GM20000 (cell line): ENCODE data around the gene RTP5.
"Not testable (repeated sequence)": the region's sequence is repeated elsewhere in the genome, so short reads cannot be mapped to it uniquely, and the experiment has no call there.

Source experiments
- DNase-seq: peaks from one replicate; pipeline ENCODE4 v3.0.0; 2012; ENCODE audit warnings: low spot score
- CTCF ChIP-seq: IDR thresholded peaks from 2 replicates; pipeline ENCODE4 v1.5.1; 2012; ENCODE audit warnings: mild to moderate bottlenecking, control low read depth; ENCODE audit errors: extremely low read depth, missing control alignments

Gene RTP5

GRCh38 chr2:241913703-241914102, 44.2 kb downstream of the RTP5 start:
- no peak for DNase-seq
- no peak for TF ChIP-seq CTCF

GRCh38 chr2:241914542-241914941, 45.0 kb downstream of the RTP5 start:
- no peak for TF ChIP-seq CTCF
- DNase-seq, result no peak

- DNase-seq, result not testable (repeated sequence)
Measured at GRCh38 chr2:241921631-241922030, 52.1 kb downstream of the RTP5 start.

GRCh38 chr2:241922411-241922810, 52.9 kb downstream of the RTP5 start:
- no peak for DNase-seq
- no peak for TF ChIP-seq CTCF

GRCh38 chr2:241922816-241923601, 53.5 kb downstream of the RTP5 start:
- not testable (repeated sequence) for DNase-seq
